ENCODE measurements around the gene ARHGAP42.

The ARHGAP42 gene

GRCh38 chr11:101032991-101033390, 345.9 kb downstream of the ARHGAP42 start:
- DNase-seq (ENCODE audit: insufficient read length) (no peak), FAIRE-seq (no peak)
- TF ChIP-seq TAF1 (IDR thresholded peaks at IDR 0.05; ENCODE audit: borderline replicate concordance, low read depth, low read length), result no peak
- TF ChIP-seq POLR2AphosphoS5 (IDR thresholded peaks at IDR 0.05; ENCODE audit: low read depth, low read length), result no peak
- TF ChIP-seq POLR2A (IDR thresholded peaks at IDR 0.05; ENCODE audit: low read depth, low read length), result no peak

DNA sequence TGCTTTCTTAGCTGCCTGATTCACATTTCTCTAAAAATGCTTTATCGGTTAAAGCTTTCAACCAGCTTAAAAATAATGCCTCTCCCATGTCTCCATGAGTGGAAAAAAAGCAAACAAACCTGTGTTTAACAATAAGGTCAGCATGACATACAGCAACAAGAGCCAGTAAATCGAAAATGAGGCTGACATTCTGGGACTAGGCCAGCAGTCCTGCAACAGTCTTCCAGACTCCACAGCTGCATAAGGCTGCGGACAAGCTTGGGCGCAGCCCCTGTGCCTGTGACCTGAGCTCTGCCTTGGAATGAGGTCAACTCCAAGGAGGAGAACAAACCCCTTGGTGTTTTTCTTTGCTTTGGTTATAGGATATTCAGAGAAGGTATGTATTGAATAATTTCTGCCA, 347.0 kb downstream of the ARHGAP42 start:
- FAIRE-seq (no peak), DNase-seq (ENCODE audit: insufficient read length) (no peak)
- TF ChIP-seq POLR2A (IDR thresholded peaks at IDR 0.05; ENCODE audit: low read depth, low read length) (no peak), TAF1 (IDR thresholded peaks at IDR 0.05; ENCODE audit: borderline replicate concordance, low read depth, low read length) (no peak), POLR2AphosphoS5 (IDR thresholded peaks at IDR 0.05; ENCODE audit: low read depth, low read length) (no peak)

GRCh38 chr11:101035872-101036271, 348.8 kb downstream of the ARHGAP42 start:
- DNase-seq (ENCODE audit: insufficient read length) (no peak), FAIRE-seq (no peak)
- no peak for TF ChIP-seq TAF1 (IDR thresholded peaks at IDR 0.05; ENCODE audit: borderline replicate concordance, low read depth, low read length)
- no peak for TF ChIP-seq POLR2AphosphoS5 (IDR thresholded peaks at IDR 0.05; ENCODE audit: low read depth, low read length)
- TF ChIP-seq POLR2A (IDR thresholded peaks at IDR 0.05; ENCODE audit: low read depth, low read length), result no peak

Data from GM12892 (cell line).